Pancreas (tissue), 10 donors: ENCODE data around the gene UCK1. TPM values are rescaled to one million over a fixed set of nuclear protein-coding genes. Genes with fewer than 3 reads are reported as not detected.
A peak's percentile ranks its signal among the peaks of the same experiment; 100 is the strongest.

Experiments
- ATAC-seq, 4 donors: fragments of 200-7000 bp; cut with Tn5 transposase; one replicate each; pipeline versions ENCODE4 v1.8.0 to v1.9.1; 2020; ENCODE audit warnings: mild to moderate bottlenecking in 4 of 4, moderate library complexity in 4 of 4
- DNase-seq, 6 donors: peaks; one replicate each; pipeline ENCODE4 v3.0.0-alpha.2; 2020
- FAIRE-seq: peaks from 2 replicates; lab custom pipeline; 2012; peaks lifted over from hg19 to GRCh38; lab: Jason Lieb, UNC
- H3K27ac ChIP-seq, 4 donors: fragments of 200-600 bp; sonication (generic); 1 replicate in 3 of 4; 2 replicates in 1 of 4; pipeline versions ENCODE4 v1.5.0 to v1.8.0; 2020
- H3K27me3 ChIP-seq, 4 donors: fragments of 200-600 bp; one replicate each; pipeline ENCODE4 v1.8.0; 2021
- H3K36me3 ChIP-seq, 3 donors: fragments of 200-600 bp; sonication (generic) in 1 of 3; one replicate each; pipeline versions ENCODE4 v1.5.0 to v1.8.0; 2020 to 2021
- H3K4me1 ChIP-seq, 3 donors: fragments of 200-600 bp; one replicate each; pipeline ENCODE4 v1.8.0; 2021
- H3K4me3 ChIP-seq, 4 donors: fragments of 200-600 bp; sonication (generic) in 2 of 4; one replicate each; pipeline versions ENCODE4 v1.5.0 to v1.8.0; 2020 to 2021
- H3K9me3 ChIP-seq, 4 donors: fragments of 200-600 bp; one replicate each; pipeline ENCODE4 v1.8.0; 2021
- CTCF ChIP-seq, 4 donors: fragments of 200-600 bp; sonication (generic) in 3 of 4; IDR thresholded peaks; one replicate each; pipeline versions ENCODE4 v1.5.0 to v1.8.0; 2021; ENCODE audit warnings: antibody characterized with exemption in 4 of 4
- WGBS, 2 donors: extraction: QIAGEN DNeasy Blood & Tissue Kit; methylation state at CpG; one replicate each; pipeline ENCODE4 v1.1.7; 2013; 5-methylcytosine and 5-hydroxymethylcytosine counted together
- intact Hi-C, 3 donors: fragments of 100-400 bp; cut with DNase I; formaldehyde crosslinking; loops; one replicate each; pipeline versions ENCODE4 v1.11.1 to v1.14.2; 2022
- polyA plus RNA-seq, 2 donors: library from polyadenylated mRNA; stranded (reverse); fragments of 200-250 nt; gene quantifications; one replicate each; pipeline ENCODE4 v1.2.3, GENCODE V29; 2013
- total RNA-seq, 6 donors: library from RNA; stranded (reverse); fragmentation: NEBNext Ultra II Directional in 4 of 6; extraction: Animal tissue kit (Norgen Biotek cat#: 25700) in 4 of 6; gene quantifications; one replicate each; pipeline versions ENCODE4 v1.2.1 to v1.2.4, GENCODE V29; 2021 to 2023
- donor health status: healthy with polysubstance abuse.
- donor health status: DM: no; HTN: no; CAD: no; lungs with moderate emphysema.
- donor health status: DM: no; HTN: no; CAD: no.
- donor health status: control.
- donor health status: control.
- donor health status: Bipolar disorder and iron deficiency.
- donor health status: DM: yes; HTN: yes; CAD: no.
- donor health status: DM: no; HTN: no; CAD: no.
- donor health status: DM: no; HTN: no; CAD: no.
- donor health status: DM: yes; HTN: yes; CAD: no.

UCK1 gene
- total and polyA plus RNA-seq, 8 donors, result 11.2 to 31.2 (median 18.2) TPM

GRCh38 chr9:131505012-131505411 lies 26.1 kb downstream of the UCK1 start:
- peaks cover 0 to 7% (median 5%) of the 10 kb centered on the region in 3 donors for H3K4me1 ChIP-seq
- FAIRE-seq, result no peak
- intact Hi-C loops, result no loop called here

GRCh38 chr9:131503626-131504465 lies 27.2 kb downstream of the UCK1 start:
- ATAC-seq (peak in 2 of 4 donors; percentile 0 to 17), FAIRE-seq (no peak), DNase-seq (no peak)
- peaks cover 0 to 7% (median 5%) of the 10 kb centered on the region in 3 donors for H3K4me1 ChIP-seq
- no peak for TF ChIP-seq CTCF (IDR thresholded peaks at IDR 0.05)
- no peak overlapping the region for H3K27ac ChIP-seq
- peaks cover 0 to 3% (median 0%) of the 10 kb centered on the region in 3 donors for H3K36me3 ChIP-seq
- H3K9me3 ChIP-seq, result no peaks in the 10 kb centered on the region
- H3K4me3 ChIP-seq, result peak overlapping the region; percentile 93 to 96 (median 94)
- intact Hi-C loops, result no loop called here
- WGBS, 2 donors, result 14 to 21% methylated on average over 32 of the region's 32 CpGs
- no peaks in the 10 kb centered on the region for H3K27me3 ChIP-seq

More at GRCh38 chr9:131505012-131505411, 26.1 kb downstream of the UCK1 start:
- Histone ChIP-seq H3K36me3 (peaks cover 0 to 5% (median 3%) of the 10 kb centered on the region in 3 donors), H3K27me3 (no peaks in the 10 kb centered on the region), H3K4me3 (no peak overlapping the region), H3K27ac (no peak overlapping the region), H3K9me3 (no peaks in the 10 kb centered on the region)
- TF ChIP-seq CTCF (IDR thresholded peaks at IDR 0.05), result no peak
- DNase-seq, result no peak
- ATAC-seq, result no peak
- WGBS, 2 donors, result 88 to 90% methylated on average over 8 of the region's 8 CpGs

GRCh38 chr9:131502781-131503625 lies 28.1 kb downstream of the UCK1 start, which contains the start of gene POMT1:
Gene POMT1, plus strand, starts transcription at chr9:131502918. Its CDS starts 1,301 bp downstream, at chr9:131504219.
- 0 to 1% methylated on average over 80 to 83 of the region's 83 CpGs for WGBS, 2 donors
- H3K27me3 ChIP-seq, result no peaks in the 10 kb centered on the region
- no peak for FAIRE-seq
- intact Hi-C loops, result no loop called here
- peak; percentile 94 to 97 (median 96) for ATAC-seq
- peak within 1 kb of the TSS; percentile 93 to 96 (median 94) for H3K4me3 ChIP-seq
- peaks cover 0 to 7% (median 5%) of the 10 kb centered on the region in 3 donors for H3K4me1 ChIP-seq
- H3K9me3 ChIP-seq, result no peaks in the 10 kb centered on the region
- TF ChIP-seq CTCF (IDR thresholded peaks at IDR 0.05), result no peak
- DNase-seq, result peak; percentile 84 to 97 (median 92)
- H3K36me3 ChIP-seq, result peaks cover 0 to 8% (median 0%) of the 10 kb centered on the region in 3 donors
- H3K27ac ChIP-seq, result peak within 1 kb of the TSS in 3 of 4 donors; percentile 26 to 63 (median 36)

- Histone ChIP-seq H3K4me1 (peaks cover 0 to 7% (median 5%) of the 10 kb centered on the region in 3 donors), H3K27ac (no peak overlapping the region), H3K4me3 (no peak overlapping the region), H3K9me3 (no peaks in the 10 kb centered on the region), H3K36me3 (peaks cover 0 to 28% (median 8%) of the 10 kb centered on the region in 3 donors), H3K27me3 (no peaks in the 10 kb centered on the region)
- DNase-seq (no peak), ATAC-seq (no peak), FAIRE-seq (no peak)
- intact Hi-C loops, result no loop called here
- WGBS, 2 donors, result 47 to 50% methylated on average over 5 of the region's 5 CpGs
- TF ChIP-seq CTCF (IDR thresholded peaks at IDR 0.05), result no peak
Measured at GRCh38 chr9:131500939-131501541, 30.0 kb downstream of the UCK1 start.
